Measurements from ENCODE around the gene FRMD1. TPM values are rescaled to one million over a fixed set of nuclear protein-coding genes. Genes with fewer than 3 reads are reported as not detected.
A peak's percentile ranks its signal among the peaks of the same experiment; 100 is the strongest.

The FRMD1 gene
- total RNA-seq, 4 donors from 2014 or later: 0.13 TPM; not detected in 3

DNA sequence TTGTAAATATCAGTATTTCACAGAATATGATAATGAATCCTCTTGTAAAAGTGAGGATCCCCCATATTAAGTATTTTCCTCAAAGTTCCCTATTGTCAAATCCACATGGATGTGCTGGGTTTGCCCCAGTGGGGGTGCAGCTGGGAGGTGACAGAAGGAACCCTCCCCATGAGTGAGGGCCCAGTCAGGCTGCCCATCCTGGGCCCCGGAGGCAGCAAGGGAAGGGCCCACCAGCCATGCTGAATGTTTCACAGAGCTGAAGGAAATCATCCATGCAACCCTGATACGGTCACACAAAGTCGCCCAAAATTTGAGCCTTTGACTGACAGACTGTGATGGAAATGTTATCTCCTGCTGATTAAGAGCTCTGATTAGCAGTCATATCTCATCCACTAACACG is 39.7 kb downstream of the FRMD1 start:
- no peak for DNase-seq

GRCh38 chr6:168038576-168039140 is 40.4 kb downstream of the FRMD1 start:
- DNase-seq: no peak
- no peak overlapping the region for H3K27ac ChIP-seq
- intact Hi-C loops (cut with DNase I): no loop called here

More for the DNA sequence above, 39.7 kb downstream of the FRMD1 start:
- WGBS, 2 donors: 97 to 98% methylated on average over 3 to 4 of the region's 4 CpGs
- Histone ChIP-seq H3K9me3 (no peaks in the 10 kb centered on the region), H3K27ac (no peak overlapping the region), H3K27me3 (no peaks in the 10 kb centered on the region), H3K36me3 (no peaks in the 10 kb centered on the region), H3K4me3 (replicated peaks in 1 of 3) (no peak overlapping the region), H3K4me1 (no peaks in the 10 kb centered on the region)
- intact Hi-C loops (cut with DNase I): no loop called here
- TF ChIP-seq CTCF (IDR thresholded peaks at IDR 0.05) (no peak), POLR2A (IDR thresholded peaks at IDR 0.05) (no peak)

DNA sequence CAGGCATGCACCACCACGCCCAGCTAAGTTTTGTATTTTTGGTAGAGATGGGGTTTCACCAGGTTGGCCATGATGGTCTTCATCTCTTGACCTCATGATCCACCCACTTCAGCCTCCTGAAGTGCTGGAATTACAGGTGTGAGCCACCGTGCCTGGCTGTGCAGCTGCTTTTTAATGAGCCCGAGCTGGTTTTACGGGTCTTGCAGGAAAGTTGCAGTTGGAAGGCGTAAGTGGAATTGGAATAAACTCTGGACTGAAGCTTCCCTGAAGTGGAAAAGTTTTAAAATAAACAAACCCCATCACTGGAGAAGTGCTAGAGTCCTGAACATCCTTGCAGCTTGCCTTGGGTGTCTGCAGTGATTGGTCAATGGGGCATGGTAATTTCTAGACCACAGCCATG is 41.2 kb downstream of the FRMD1 start:
- TF ChIP-seq CTCF (IDR thresholded peaks at IDR 0.05): no peak
- no peak for TF ChIP-seq POLR2A (IDR thresholded peaks at IDR 0.05)
- intact Hi-C loops (cut with DNase I): no loop called here
- no peak overlapping the region for H3K27ac ChIP-seq
- DNase-seq: no peak
- no peaks in the 10 kb centered on the region for H3K9me3 ChIP-seq
- H3K36me3 ChIP-seq: no peaks in the 10 kb centered on the region
- H3K4me3 ChIP-seq (replicated peaks in 1 of 3): no peak overlapping the region
- no peaks in the 10 kb centered on the region for H3K4me1 ChIP-seq
- H3K27me3 ChIP-seq: no peaks in the 10 kb centered on the region
- 59 to 64% methylated on average over 5 of the region's 5 CpGs for WGBS, 2 donors

More at GRCh38 chr6:168038576-168039140, 40.4 kb downstream of the FRMD1 start:
- no peaks in the 10 kb centered on the region for H3K27me3 ChIP-seq
- 89 to 96% methylated on average over 9 to 13 of the region's 13 CpGs for WGBS, 2 donors
- H3K4me3 ChIP-seq (replicated peaks in 1 of 3): no peak overlapping the region
- H3K36me3 ChIP-seq: no peaks in the 10 kb centered on the region
- H3K4me1 ChIP-seq: no peaks in the 10 kb centered on the region
- no peaks in the 10 kb centered on the region for H3K9me3 ChIP-seq
- TF ChIP-seq POLR2A (IDR thresholded peaks at IDR 0.05) (no peak), CTCF (IDR thresholded peaks at IDR 0.05) (no peak)

- TF ChIP-seq POLR2A (IDR thresholded peaks at IDR 0.05): no peak
- no peak for DNase-seq
- Histone ChIP-seq H3K27ac (no peak overlapping the region), H3K27me3 (no peaks in the 10 kb centered on the region), H3K36me3 (no peaks in the 10 kb centered on the region), H3K4me3 (replicated peaks in 1 of 3) (no peak overlapping the region), H3K4me1 (no peaks in the 10 kb centered on the region), H3K9me3 (no peaks in the 10 kb centered on the region)
- 77 to 82% methylated on average over 6 of the region's 6 CpGs for WGBS, 2 donors
- intact Hi-C loops (cut with DNase I): no loop called here
Measured at GRCh38 chr6:168037242-168037641, 41.8 kb downstream of the FRMD1 start.

DNA sequence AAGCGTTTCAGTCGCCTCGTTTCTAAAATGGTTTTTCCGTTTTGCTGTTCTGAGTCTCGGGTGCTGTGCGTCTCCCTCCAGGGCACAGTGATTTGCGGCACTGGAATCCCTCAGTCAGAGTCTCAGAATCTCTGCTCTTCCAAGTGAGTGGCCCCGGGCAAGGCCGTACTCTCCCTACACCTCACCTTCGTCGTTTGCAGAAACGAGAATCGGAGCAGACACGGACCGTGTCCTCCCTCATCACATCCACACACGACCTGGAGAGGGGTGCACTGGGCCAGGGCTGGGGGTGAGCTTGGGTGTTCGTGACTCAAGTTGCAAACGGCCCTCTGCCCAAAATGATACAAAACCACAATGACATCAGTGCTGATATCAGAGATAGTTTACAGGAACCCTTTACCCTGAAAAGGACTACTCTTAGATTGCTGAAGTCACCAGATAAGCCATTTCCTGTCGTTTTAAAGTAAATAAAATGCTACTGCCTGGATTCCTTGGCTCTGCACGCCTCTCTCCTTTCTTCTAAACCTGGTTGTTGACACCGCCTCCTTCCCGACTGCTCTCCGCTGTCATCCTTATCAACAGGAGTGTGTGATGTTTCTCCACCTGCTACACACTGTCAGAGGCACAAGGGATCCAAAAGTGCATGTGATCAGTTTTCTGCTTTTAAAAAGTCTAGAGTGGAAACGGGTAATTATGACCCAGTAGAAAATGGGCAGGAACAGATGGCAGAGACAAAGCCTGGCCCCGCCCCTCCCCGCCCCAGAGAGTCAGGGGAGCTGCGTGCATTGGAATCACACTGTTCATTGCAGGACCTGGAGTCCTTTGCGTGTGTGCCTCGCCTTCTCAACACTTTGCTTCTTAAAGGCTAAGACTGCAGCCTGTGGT is 43.1 kb downstream of the FRMD1 start:
- TF ChIP-seq CTCF (IDR thresholded peaks at IDR 0.05) (no peak), POLR2A (IDR thresholded peaks at IDR 0.05) (no peak)
- Histone ChIP-seq H3K4me1 (no peaks in the 10 kb centered on the region), H3K9me3 (no peaks in the 10 kb centered on the region), H3K36me3 (no peaks in the 10 kb centered on the region), H3K27me3 (no peaks in the 10 kb centered on the region), H3K4me3 (replicated peaks in 1 of 3) (no peak overlapping the region), H3K27ac (peak overlapping the region in 2 of 3 donors; percentile 26 to 55)
- no peak for DNase-seq
- intact Hi-C loops (cut with DNase I): no loop called here
- WGBS, 2 donors: 59 to 68% methylated on average over 28 to 29 of the region's 29 CpGs
